PC-3 (cell line): ENCODE measurements around the gene NPHP1.
A peak's percentile ranks its signal among the peaks of the same experiment; 100 is the strongest.

ENCODE experiments used
- EZH2 ChIP-seq: fragments of 300-600 bp; sonication (generic); IDR thresholded peaks from one replicate; pipeline ENCODE4 v1.6.1; 2017; ENCODE audit warnings: antibody characterized with exemption, mild to moderate bottlenecking, low read length; ENCODE audit not compliant: unreplicated experiment
- TF ChIP-seq, protein P1 (sequence below): fragments of 300-600 bp; sonication (generic); conservative IDR thresholded peaks from 2 replicates; pipeline ENCODE4 v1.5.1; 2017; ENCODE audit warnings: antibody characterized with exemption, low read depth, mild to moderate bottlenecking, low read length

DNA sequence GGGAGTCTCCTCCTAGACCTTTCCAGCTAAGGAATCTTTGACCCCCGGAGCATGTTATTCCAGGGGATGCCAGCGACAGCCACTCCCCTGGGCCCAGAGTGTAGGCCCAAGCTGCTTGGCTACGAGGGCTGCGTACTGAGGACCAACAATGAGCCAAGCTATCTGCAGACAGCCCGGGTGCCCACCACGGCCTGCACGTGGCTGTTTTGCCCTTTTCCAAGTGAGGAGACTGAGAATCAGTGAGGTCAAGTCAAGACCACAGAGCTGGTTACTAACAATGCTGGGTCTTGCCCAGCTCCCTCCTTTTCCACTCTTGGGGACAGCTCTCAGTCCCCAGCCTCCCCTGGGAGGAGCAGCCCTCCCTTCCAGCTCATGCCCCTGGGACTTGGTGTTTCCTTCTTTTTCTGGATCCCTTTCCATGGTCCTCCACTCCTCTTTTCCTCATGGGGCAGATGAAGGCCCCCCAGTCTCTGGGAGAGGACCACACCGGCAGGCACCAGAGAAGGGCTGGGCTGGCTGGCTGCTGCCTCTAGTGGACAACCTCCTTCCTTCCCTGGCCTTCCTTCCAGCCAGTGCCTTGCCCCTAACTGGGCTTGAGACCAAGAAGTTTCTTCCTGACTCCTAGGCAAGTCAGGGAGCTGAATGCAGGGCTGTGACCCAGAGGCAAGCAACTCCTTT is 88.6 kb downstream of the NPHP1 start:
- TF ChIP-seq, protein P1, sequence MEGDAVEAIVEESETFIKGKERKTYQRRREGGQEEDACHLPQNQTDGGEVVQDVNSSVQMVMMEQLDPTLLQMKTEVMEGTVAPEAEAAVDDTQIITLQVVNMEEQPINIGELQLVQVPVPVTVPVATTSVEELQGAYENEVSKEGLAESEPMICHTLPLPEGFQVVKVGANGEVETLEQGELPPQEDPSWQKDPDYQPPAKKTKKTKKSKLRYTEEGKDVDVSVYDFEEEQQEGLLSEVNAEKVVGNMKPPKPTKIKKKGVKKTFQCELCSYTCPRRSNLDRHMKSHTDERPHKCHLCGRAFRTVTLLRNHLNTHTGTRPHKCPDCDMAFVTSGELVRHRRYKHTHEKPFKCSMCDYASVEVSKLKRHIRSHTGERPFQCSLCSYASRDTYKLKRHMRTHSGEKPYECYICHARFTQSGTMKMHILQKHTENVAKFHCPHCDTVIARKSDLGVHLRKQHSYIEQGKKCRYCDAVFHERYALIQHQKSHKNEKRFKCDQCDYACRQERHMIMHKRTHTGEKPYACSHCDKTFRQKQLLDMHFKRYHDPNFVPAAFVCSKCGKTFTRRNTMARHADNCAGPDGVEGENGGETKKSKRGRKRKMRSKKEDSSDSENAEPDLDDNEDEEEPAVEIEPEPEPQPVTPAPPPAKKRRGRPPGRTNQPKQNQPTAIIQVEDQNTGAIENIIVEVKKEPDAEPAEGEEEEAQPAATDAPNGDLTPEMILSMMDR, result peak; percentile 80
- TF ChIP-seq EZH2, result no peak
